ENCODE data around the gene LRIG2. TPM values are rescaled to one million over a fixed set of nuclear protein-coding genes. Genes with fewer than 3 reads are reported as not detected.

LRIG2 gene
- total RNA-seq, 1 experiment from 2014 or later: 13.5 TPM

- TF ChIP-seq ATF3 (IDR thresholded peaks at IDR 0.05): no peak
- TF ChIP-seq POLR2A (IDR thresholded peaks at IDR 0.05; ENCODE audit: borderline replicate concordance, extremely low read depth, insufficient read depth, insufficient read length): no peak
- TF ChIP-seq SIN3A (IDR thresholded peaks at IDR 0.05; ENCODE audit: low read depth): no peak
- no peak for TF ChIP-seq MAX (IDR thresholded peaks at IDR 0.05)
- no peak for TF ChIP-seq RAD21 (IDR thresholded peaks at IDR 0.05; ENCODE audit: low read depth)
- TF ChIP-seq TCF7L2 (IDR thresholded peaks at IDR 0.05; ENCODE audit: borderline replicate concordance, extremely low read depth, insufficient read depth, insufficient read length): no peak
- TF ChIP-seq POLR2AphosphoS5 (IDR thresholded peaks at IDR 0.05; ENCODE audit: low read depth, low read length): no peak
- TF ChIP-seq CBX3 (IDR thresholded peaks at IDR 0.05; ENCODE audit: low read depth): no peak
These were observed 23.5 kb downstream of the LRIG2 start (continued) for GRCh38 chr1:113096493-113096892.

- Histone ChIP-seq H3K27me3 (ENCODE audit: insufficient read depth, low read length) (no peaks in the 10 kb centered on the region), H3K9ac (ENCODE audit: low read length) (no peak overlapping the region), H3K4me3 (replicated peaks in 1 of 2; ENCODE audit: low read depth in 1 of 2, low read length in 2 of 2) (no peak overlapping the region), H3K27ac (ENCODE audit: low read depth, low read length) (no peak overlapping the region), H3K4me2 (ENCODE audit: low read length) (no peak overlapping the region), H3K4me1 (ENCODE audit: control insufficient read depth in 1 of 2, insufficient read depth in 2 of 2, low read length in 2 of 2) (peaks cover 11 to 13% of the 10 kb centered on the region in 2 experiments), H3K9me3 (ENCODE audit: control insufficient read depth in 1 of 2, insufficient read depth in 1 of 2, low read depth in 1 of 2, low read length in 2 of 2) (no peaks in the 10 kb centered on the region), H3K79me2 (ENCODE audit: insufficient read depth, low read length) (no peaks in the 10 kb centered on the region), H2AFZ (ENCODE audit: low read depth, low read length, poor library complexity, severe bottlenecking) (no peak overlapping the region), H3K36me3 (ENCODE audit: control insufficient read depth in 1 of 2, insufficient read depth in 2 of 2, low read length in 2 of 2) (peaks cover 35 to 62% of the 10 kb centered on the region in 2 experiments; a peak in 3 of 4 replicates), H3K9me2 (ENCODE audit: insufficient read depth) (no peaks in the 10 kb centered on the region), H4K20me1 (ENCODE audit: insufficient read depth) (no peaks in the 10 kb centered on the region)
- intact Hi-C loops (cut with micrococcal nuclease): no loop called here
- DNase-seq (ENCODE audit: low read depth, low spot score) (no peak), ATAC-seq (no peak)
- BruUV-seq (replicated peaks): no TSS peak
- POLR2A ChIA-PET: no interaction called here
- CTCF ChIA-PET: no interaction called here
- TF ChIP-seq FOSL1 (IDR thresholded peaks at IDR 0.05; ENCODE audit: low read depth): no peak
- TF ChIP-seq POLR2AphosphoS5 (IDR thresholded peaks at IDR 0.05; ENCODE audit: low read depth, low read length): no peak
- TF ChIP-seq CTCF (IDR thresholded peaks at IDR 0.05 in 2 of 3, conservative IDR thresholded peaks at IDR 0.05 in 1 of 3; ENCODE audit: borderline replicate concordance in 1 of 3, insufficient read depth in 1 of 3, low read depth in 2 of 3, low read length in 2 of 3): 0 out of 6 replicates have a peak, but pooled peaks of 1 of the 3 experiments have one; percentile 12
- RAD21 ChIA-PET (ENCODE audit: low non-redundant PET in 1 of 2, low total read pairs in 2 of 2, uncharacterized antibody in 2 of 2, unreplicated experiment in 2 of 2): no interaction called here
These were observed 28.6 kb downstream of the LRIG2 start for GRCh38 chr1:113101588-113101987.
